CD4-positive, alpha-beta T cell treated with Interleukin-4 for 4 hours (primary cell): ENCODE measurements around the gene GPRIN2.
"Not testable (repeated sequence)": the region's sequence is repeated elsewhere in the genome, so short reads cannot be mapped to it uniquely, and the experiment has no call there.

Experiments
- DNase-seq: peaks from one replicate; pipeline ENCODE4 v3.0.0-alpha.2; 2020

GPRIN2 gene

DNA sequence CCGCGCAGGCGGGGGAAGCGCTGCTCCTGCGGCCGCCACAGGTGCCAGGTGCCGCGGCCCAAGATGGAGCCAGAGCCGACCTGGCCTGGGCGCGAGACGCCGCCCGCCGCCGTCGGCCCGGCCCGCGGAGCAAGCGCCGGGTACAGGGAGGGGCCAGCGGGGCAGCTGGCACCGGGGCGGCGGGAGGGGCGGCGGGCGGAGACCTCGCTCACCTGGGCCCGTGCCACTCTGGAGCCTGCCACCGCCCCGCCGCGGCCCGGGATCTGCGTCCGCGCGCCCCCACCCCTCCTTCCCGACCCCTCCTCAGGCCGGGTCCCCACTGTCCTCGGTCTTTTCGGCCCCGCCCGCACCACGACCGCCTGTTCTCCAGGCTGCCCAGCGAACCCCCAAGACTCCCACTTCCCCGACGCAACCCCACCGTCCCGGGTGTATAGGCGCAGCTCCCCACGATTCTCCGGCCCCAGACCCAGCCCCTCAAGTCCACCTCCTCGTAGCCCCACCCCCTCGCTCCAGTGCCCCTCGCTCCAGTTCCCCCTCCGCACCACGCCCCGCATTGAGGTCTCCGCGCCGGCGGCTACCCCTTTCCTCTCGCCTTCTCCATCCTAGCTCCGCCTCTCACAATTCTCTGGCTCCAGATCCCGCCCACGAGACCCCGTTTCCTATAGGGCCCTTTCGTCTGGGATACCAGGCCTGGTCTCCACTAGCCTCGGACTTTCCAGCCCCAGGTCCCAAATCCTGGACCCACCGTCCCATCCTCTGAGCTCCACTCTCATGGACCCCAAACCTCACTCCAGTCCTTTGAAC, at the start of gene GPRIN2:
TSS of gene GPRIN2 (minus strand) at position 144 of the 804 bp plus-strand sequence. CDS start 5,922 bp downstream, outside the sequence.
- no peak for DNase-seq

- DNase-seq: not testable (repeated sequence)
Measured at GRCh38 chr10:46600516-46600915, 44.1 kb upstream of the GPRIN2 start.

- DNase-seq: not testable (repeated sequence)
Measured at GRCh38 chr10:46597616-46598246, 41.3 kb upstream of the GPRIN2 start.

- not testable (repeated sequence) for DNase-seq
Measured at GRCh38 chr10:46596570-46596969, 40.1 kb upstream of the GPRIN2 start.

GRCh38 chr10:46594453-46595063, 38.1 kb upstream of the GPRIN2 start:
- not testable (repeated sequence) for DNase-seq

DNA sequence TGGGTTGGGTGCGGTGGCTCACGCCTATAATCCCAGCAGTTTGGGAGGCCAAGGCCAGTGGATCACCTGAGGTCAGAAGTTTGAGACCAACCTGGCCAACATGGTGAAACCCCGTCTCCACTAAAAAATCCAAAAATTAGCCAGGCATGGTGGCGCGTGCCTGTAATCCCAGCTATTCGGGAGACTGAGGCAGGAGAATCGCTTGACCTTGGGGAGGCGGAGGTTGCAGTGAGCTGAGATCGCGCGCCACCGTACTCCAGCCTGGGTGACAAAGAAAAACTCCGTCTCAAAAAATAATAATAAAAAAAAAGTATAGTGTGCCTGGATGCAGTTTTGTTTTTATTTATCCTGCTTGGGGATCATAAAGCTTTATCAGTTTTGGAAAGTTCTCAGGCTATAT, 36.8 kb upstream of the GPRIN2 start:
- not testable (repeated sequence) for DNase-seq

DNA sequence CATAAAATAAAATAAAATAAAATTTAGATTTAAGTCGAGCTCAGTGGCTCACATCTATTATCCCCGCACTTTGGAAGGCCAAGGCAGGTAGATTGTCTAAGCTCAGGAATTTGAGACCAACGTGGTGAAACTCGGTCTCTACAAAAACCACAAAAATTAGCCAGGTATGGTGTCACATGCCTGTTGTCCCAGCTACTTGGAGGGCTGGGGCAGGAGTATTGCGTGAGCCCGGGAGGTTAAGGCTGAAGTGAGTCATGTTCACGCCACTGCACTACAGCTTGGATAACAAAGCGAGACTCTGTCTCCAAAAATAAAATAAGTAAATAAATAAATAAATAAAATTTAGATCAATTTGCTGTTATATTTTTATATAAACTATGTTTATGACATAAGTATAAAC, 34.6 kb upstream of the GPRIN2 start:
- not testable (repeated sequence) for DNase-seq

- DNase-seq: not testable (repeated sequence)
Measured at GRCh38 chr10:46589589-46589988, 33.1 kb upstream of the GPRIN2 start.

DNA sequence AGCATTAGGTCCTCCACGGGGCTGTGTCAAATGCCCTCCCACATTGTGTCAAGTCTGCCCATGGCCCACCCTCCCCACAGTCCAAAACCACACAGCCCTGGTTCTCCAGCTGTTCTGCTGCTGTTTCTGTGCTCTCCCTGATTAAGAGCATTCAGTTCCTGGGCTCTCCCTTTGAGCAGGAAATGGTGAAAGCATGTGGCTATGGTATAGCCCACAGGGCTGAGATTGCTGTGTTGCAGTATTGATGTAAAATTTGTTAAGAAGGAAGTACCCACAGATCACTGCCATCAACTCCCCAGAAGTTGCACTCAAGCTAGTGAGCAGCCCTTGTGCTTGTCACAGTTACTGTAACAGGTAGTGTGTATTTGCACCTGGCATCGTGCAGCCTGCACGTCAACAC, 31.8 kb upstream of the GPRIN2 start:
- not testable (repeated sequence) for DNase-seq

DNA sequence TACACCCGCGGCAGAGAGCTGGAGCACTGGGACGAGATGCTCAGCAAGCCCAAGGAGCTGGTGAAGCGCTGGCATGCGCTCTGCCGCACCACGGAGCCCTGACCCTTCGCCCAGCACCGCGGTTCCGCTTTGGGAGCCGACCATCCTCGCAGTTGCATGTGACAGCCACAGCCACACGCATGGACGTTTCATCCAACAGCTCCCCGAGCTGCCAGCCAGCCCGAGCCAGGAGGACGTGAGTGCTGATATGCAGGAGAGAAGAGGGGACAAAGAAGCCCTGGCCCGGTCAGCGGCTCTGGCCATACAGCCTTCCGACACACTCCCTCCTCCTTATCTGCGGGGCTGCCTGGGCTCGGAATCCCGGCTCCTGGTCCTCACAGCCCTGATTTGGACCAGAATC, 31.1 kb upstream of the GPRIN2 start:
- not testable (repeated sequence) for DNase-seq

DNA sequence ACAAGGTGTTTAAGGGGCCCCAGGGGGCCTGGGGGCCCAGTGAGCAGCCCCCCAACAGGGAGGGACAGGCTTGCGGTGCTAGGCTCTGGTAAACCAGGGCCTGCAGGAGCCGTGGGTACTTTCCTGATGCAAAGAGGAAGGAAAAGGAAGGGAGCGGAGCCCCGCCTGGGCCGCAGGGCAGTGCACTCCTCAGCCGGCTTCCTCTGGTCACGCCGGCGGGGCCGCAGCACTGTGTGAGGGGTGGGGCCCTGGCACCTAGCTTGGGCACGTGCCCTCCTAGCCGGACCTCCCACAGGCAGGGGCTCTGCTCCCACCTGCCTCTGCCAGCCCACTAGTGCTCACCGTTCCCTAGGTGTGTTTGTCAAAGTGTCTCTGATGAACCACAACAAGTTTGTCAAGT, 28.8 kb upstream of the GPRIN2 start:
- not testable (repeated sequence) for DNase-seq

DNA sequence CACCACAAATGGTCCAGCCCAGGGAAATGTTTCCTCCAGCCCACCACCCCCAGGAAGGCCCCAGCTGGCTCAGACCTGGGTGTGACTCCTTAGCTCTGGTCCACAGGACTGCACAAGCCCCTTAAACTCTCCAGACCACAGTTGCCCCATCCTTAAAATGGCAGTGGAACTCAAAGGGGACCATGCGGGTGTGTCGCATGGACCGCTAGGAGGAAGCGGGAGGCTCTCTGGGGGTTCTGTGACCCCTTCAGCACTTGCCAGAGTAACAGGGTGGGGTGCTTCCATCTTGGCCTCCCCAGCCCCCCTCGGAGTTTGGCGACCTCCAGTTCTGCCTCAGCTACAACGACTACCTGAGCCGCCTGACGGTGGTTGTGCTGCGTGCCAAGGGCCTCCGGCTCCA, 27.7 kb upstream of the GPRIN2 start:
- not testable (repeated sequence) for DNase-seq

- not testable (repeated sequence) for DNase-seq
Measured at GRCh38 chr10:46582568-46582967, 26.1 kb upstream of the GPRIN2 start.

GRCh38 chr10:46581997-46582396, 25.5 kb upstream of the GPRIN2 start:
- not testable (repeated sequence) for DNase-seq

DNA sequence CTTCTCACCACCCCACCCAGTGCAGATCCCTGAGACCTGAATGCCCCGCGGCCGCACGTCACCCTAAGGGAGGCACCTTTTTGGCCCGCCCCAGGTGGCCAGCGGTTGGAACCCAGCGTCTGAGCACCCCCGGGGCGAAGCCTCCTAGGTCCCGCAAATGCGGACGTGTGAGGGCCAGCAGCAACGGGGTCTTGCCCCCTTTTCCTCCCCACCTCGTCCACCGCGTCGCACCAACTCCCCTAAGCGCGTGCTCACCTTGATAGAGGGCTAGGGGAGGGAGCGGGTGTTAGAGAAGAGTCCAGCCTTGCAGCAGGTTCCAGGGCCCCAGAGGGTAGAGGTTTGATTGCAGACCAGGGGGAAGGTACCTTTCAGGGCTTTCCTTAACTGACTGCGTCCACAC, 22.9 kb upstream of the GPRIN2 start:
- not testable (repeated sequence) for DNase-seq

DNA sequence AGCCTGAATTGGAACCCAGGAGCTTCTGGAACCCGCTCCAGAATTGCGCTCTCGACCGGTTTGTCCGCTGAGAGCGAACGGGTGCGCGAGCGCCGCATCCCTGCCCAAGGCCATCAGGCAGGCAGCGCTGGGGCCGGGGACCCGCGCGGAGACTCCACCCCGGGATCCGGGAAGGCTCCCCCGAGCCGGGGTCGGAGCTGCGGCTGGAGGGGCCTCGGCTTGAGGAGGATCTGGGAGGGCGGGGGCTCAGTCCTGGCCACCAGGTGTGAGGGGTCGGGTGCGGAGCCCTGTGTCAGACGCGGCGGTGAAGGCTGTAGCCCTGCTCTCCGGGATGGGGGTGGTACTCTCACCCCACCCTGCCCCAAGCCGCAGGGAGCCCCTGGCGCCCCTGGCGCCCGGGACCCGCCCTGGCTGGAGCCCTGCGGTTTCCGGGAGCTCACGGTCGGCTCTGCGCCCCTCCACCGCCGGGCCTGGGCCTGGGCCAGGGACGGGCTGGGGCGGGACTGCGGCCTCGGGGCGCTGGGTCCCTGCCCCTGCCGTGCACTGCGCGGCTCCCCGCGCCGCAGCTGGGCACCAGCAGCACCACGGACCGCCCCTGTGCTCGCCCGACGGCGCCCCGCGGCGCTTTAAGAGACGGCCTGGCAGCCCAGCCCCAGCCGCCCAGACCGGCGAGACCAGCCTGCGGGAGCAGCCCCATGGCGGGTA, 22.2 kb upstream of the GPRIN2 start, which contains the start of gene SYT15:
TSS of gene SYT15 (plus strand) at position 655 of the 705 bp plus-strand sequence. CDS start at position 696, 41 bp downstream.
- DNase-seq: not testable (repeated sequence)

- DNase-seq: not testable (repeated sequence)
Measured at GRCh38 chr10:46577624-46578473, 21.4 kb upstream of the GPRIN2 start.

- DNase-seq: not testable (repeated sequence)
Measured at GRCh38 chr10:46573884-46574283, 17.4 kb upstream of the GPRIN2 start.

- DNase-seq: not testable (repeated sequence)
Measured at GRCh38 chr10:46573314-46573713, 16.9 kb upstream of the GPRIN2 start.

DNA sequence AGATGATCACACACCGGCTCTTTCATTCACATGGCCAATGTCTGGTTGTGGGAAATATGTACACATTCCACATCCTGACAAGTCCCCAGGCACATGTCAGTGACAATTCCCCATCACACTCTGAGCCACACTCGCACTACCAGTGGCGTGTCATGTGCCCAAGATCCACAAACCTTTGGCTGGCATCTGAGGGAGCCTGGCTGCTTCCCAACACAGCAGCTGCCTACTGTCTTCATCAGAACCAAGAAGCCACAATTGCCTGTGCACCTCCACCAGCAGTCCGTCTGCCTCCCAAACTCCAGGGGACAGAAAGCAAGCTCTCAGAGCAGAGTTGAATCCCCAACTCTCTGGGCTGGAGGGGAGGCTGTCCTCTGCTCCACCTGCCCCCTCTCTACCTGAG, 16.3 kb upstream of the GPRIN2 start:
- DNase-seq: not testable (repeated sequence)

DNA sequence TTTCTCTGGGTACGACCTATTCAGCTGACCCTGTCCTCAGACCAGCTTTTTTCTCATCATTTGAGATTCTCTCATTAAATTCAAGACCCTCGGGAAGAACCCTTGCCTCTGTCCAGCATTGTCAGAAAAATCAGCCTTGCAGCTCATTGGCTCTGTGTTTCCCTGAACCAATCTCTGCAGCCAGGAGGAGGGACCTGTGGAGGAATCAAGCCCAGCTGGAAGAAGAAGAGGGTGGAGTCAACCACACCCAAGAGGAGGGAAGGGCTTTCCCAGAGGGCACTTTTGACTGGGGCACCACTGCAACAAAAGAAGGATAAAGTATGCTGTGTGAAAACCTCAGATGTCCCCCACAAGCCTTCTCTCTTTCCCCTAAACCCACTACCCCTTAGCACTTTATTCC, 14.2 kb upstream of the GPRIN2 start:
- not testable (repeated sequence) for DNase-seq

- not testable (repeated sequence) for DNase-seq
Measured at GRCh38 chr10:46567151-46567550, 10.7 kb upstream of the GPRIN2 start.
